ENCODE results near the gene CST9L. TPM values are rescaled to one million over a fixed set of nuclear protein-coding genes. Genes with fewer than 3 reads are reported as not detected.
"Not testable (repeated sequence)": the region's sequence is repeated elsewhere in the genome, so short reads cannot be mapped to it uniquely, and the experiment has no call there.

Gene CST9L
- total RNA-seq, 2 experiments from 2014 or later, result not detected

DNA sequence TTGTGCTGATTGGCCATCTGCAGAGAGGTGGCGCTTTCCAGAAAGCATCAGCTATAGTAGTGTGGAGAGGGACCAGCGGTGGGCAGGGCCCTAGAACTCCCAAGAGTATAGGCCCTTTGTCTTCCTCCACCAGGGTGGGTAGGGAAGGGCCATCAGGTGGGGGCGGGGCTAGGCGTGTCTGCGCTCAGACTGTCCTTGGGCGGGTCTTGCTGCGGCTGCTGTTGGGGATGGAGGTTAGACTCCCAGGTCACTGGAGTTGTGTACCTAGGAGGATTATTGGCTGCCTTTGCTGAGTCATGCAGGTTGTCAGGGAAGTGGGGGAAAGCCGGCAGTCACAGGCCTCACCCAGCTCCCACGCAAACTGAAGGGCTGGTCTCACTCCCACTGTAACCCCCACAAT, 13.5 kb upstream of the CST9L start:
- H3K27me3 Mint-ChIP-seq; H3K27ac Mint-ChIP-seq; POLR2A ChIA-PET; H3K4me3 Mint-ChIP-seq; H3K36me3 Mint-ChIP-seq (ENCODE audit: low read depth); H3K4me1 Mint-ChIP-seq; H3K9me3 Mint-ChIP-seq; CTCF ChIA-PET; DNase-seq: not testable (repeated sequence)

DNA sequence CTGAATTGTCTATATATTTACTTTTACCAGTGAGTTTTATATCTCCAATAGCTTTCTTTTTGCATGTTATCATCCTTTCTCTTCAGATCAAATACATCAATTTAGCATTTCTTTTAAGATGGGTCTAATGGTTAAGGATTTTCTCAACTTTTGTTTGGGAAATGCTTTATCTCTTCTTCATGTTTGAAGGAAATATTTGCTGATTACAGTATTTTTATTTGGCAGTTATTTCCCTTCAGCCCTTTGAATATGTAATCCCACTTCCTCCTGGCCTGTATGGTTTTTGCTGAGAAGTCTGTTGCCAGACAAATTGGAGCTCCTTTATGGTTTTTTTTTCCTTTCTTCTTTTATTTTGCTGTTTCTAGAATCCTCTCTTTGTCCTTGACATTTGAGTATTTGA, 6.7 kb upstream of the CST9L start:
- DNase-seq, result no peak
- POLR2A ChIA-PET, result no interaction called here
- Mint-ChIP-seq H3K4me3 (no peak overlapping the region), H3K27ac (no peak overlapping the region), H3K27me3 (peaks cover 8% of the 10 kb centered on the region), H3K9me3 (no peaks in the 10 kb centered on the region), H3K36me3 (ENCODE audit: low read depth) (no peaks in the 10 kb centered on the region), H3K4me1 (no peaks in the 10 kb centered on the region)
- CTCF ChIA-PET, result no interaction called here

DNA sequence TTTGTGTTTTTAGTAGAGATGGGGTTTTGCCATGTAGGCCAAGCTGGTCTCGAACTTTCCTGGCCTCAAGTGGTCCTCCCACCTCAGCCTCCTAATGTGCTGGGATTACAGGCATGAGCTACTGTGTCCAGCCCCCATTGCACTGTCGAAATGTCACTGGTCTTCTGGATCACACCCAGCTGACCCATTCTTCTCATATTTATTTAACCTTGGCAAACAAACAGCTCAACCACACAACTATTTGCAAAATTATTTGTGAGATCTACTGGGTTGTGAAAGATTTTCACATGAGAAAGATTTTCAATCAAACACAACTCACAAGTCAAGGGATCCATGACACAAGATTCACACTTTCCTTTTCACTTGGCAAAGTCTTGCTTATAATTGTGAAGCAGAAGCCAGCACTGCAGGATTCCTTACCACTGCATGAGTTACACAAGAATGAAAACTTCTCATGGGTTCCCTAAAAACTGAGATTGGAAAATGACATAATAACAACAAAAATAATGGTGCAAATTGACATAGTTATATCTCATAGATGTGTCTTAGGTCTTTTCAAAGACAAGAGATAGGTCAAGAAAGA, 2.0 kb upstream of the CST9L start:
- no peak for DNase-seq
- Mint-ChIP-seq H3K36me3 (ENCODE audit: low read depth) (no peaks in the 10 kb centered on the region), H3K27ac (no peak overlapping the region), H3K4me1 (no peaks in the 10 kb centered on the region), H3K9me3 (no peaks in the 10 kb centered on the region), H3K4me3 (no peak overlapping the region), H3K27me3 (peaks cover 4% of the 10 kb centered on the region)
- CTCF ChIA-PET, result no interaction called here
- POLR2A ChIA-PET, result no interaction called here

DNA sequence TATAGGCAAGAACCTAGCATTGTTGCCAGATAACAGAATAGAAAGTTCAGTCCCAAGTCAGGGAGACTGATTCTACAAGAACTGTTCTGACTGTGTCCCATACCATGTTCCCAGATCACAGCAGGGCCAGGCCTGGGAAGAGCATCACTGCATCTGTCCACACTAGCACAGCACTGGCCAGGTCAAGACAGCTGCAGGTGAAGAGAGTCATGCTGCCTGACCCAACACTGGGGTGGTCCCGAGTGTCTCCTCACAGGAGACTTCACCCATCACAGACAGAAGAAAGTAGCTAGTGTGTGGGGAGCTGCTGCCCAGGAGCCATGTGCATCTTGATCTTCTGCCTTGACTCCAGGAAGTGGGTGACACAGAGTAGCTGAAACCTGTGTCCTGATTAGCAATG, 1.3 kb upstream of the CST9L start:
- H3K36me3 Mint-ChIP-seq (ENCODE audit: low read depth), result no peaks in the 10 kb centered on the region
- H3K27ac Mint-ChIP-seq, result no peak overlapping the region
- CTCF ChIA-PET, result no interaction called here
- no peak for DNase-seq
- POLR2A ChIA-PET, result no interaction called here
- no peak overlapping the region for H3K4me3 Mint-ChIP-seq
- no peaks in the 10 kb centered on the region for H3K4me1 Mint-ChIP-seq
- H3K27me3 Mint-ChIP-seq, result peaks cover 4% of the 10 kb centered on the region
- H3K9me3 Mint-ChIP-seq, result no peaks in the 10 kb centered on the region

DNA sequence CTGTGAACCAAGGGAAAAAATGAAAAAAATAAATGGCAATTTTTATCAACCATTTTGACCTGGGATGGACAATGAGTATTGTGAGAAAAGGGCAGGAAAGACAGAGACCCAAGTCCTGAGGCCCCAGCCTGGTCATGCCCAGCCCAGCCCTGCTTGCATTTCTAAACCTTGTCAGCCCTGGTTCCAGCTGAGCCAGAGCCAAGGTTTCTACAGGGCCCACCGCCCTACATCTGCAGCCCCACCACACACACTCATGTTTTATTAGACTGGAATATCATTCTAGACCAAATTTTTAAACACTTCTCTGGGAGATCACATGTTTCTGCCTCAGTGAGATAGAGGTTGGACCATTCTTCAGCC, 667 bp upstream of the CST9L start:
- H3K4me1 Mint-ChIP-seq, result no peaks in the 10 kb centered on the region
- no peak overlapping the region for H3K4me3 Mint-ChIP-seq
- no peak for DNase-seq
- H3K27me3 Mint-ChIP-seq, result peaks cover 2% of the 10 kb centered on the region
- H3K9me3 Mint-ChIP-seq, result no peaks in the 10 kb centered on the region
- no peak overlapping the region for H3K27ac Mint-ChIP-seq
- H3K36me3 Mint-ChIP-seq (ENCODE audit: low read depth), result no peaks in the 10 kb centered on the region
- ChIA-PET CTCF (no interaction called here), POLR2A (no interaction called here)

DNA sequence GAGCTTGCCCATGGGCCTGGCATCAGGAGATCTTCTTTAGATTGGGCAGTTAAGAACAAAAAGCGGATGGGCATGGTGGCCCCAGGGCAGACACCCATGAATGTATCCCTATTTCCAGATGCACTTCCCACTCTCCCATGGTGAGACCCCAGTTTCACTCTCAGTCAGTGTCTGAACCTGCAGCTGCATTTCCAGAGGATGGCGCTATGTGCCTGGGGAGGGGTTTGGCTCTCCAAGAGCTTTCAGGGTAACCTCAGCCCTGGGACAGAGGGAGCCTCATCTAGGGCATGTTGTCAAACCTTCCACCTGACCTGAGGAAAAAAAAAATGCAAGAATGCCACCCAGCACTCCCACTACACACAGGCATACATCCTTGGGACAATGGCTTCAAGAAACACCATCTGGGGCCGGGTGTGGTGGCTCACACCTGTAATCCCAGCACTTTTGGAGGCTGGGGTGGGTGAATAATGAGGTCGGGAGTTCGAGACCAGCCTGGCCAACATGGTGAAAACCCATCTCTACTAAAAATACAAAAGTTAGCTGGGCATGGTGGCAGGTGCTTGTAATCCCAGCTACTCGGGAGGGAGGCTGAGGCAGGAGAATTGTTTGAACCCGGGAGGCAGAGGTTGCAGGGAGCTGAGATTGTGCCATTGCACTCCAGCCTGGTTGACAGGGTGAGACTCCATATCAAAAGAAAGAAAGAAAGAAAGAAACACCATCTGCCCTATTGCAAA, 1.9 kb downstream of the CST9L start:
- no peak overlapping the region for H3K27ac Mint-ChIP-seq
- CTCF ChIA-PET, result no interaction called here
- no peak for DNase-seq
- H3K9me3 Mint-ChIP-seq, result peaks cover 5% of the 10 kb centered on the region
- H3K36me3 Mint-ChIP-seq (ENCODE audit: low read depth), result no peaks in the 10 kb centered on the region
- POLR2A ChIA-PET, result no interaction called here
- no peaks in the 10 kb centered on the region for H3K27me3 Mint-ChIP-seq
- no peaks in the 10 kb centered on the region for H3K4me1 Mint-ChIP-seq
- no peak overlapping the region for H3K4me3 Mint-ChIP-seq

DNA sequence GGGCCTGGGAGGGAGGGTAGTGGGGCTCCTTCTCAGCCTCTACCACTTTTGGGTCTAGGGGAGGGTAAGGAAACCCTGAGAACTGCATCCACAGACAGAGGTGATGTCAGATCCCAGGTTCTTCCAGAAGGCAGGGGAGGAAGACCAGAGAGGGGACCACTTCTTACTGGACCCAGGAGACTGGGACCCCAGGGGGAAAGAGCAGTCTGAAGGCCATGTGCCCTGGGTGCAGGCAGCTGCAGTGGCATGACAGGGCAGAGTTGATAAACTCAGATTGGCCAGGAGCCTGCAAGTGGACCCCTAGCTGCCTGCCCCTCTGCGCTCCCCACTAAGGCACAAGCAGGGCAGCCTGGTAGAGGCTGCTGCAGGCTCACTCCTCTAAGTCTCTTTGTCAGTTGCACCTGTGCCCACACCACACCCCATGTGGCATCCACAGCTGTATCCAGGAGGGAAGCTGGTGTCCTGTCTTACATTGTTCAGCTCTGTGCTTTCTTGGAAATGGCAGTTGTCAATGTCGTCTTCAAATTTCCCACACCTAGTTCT, 2.7 kb downstream of the CST9L start:
- no peak overlapping the region for H3K27ac Mint-ChIP-seq
- H3K9me3 Mint-ChIP-seq, result peaks cover 5% of the 10 kb centered on the region
- H3K36me3 Mint-ChIP-seq (ENCODE audit: low read depth), result no peaks in the 10 kb centered on the region
- H3K27me3 Mint-ChIP-seq, result no peaks in the 10 kb centered on the region
- no peak for DNase-seq
- no peak overlapping the region for H3K4me3 Mint-ChIP-seq
- CTCF ChIA-PET, result no interaction called here
- POLR2A ChIA-PET, result no interaction called here
- no peaks in the 10 kb centered on the region for H3K4me1 Mint-ChIP-seq

DNA sequence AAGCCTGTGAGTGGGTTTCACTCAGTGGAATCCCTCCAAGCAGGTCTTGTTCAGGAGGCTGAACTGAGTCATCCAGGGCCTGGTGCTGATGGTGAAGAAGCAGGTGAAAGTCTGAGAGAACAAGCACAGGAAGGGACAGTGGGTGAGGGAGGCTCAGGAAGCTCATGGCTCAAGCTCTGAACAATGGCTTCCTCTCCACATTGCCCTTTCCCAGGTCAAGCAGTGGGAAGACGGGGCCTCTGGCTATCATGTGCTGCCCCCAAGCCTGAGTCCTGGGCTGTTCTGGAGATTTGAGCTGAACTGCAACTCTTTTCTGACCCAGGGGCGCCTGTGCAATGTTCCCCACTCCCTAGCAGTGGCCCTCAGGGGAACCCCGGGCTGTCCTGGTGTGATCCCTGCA, 3.4 kb downstream of the CST9L start:
- H3K9me3 Mint-ChIP-seq, result peaks cover 5% of the 10 kb centered on the region
- no peaks in the 10 kb centered on the region for H3K36me3 Mint-ChIP-seq (ENCODE audit: low read depth)
- DNase-seq, result no peak
- no peak overlapping the region for H3K27ac Mint-ChIP-seq
- POLR2A ChIA-PET, result no interaction called here
- no peaks in the 10 kb centered on the region for H3K4me1 Mint-ChIP-seq
- no peak overlapping the region for H3K4me3 Mint-ChIP-seq
- no peaks in the 10 kb centered on the region for H3K27me3 Mint-ChIP-seq
- CTCF ChIA-PET, result no interaction called here

DNA sequence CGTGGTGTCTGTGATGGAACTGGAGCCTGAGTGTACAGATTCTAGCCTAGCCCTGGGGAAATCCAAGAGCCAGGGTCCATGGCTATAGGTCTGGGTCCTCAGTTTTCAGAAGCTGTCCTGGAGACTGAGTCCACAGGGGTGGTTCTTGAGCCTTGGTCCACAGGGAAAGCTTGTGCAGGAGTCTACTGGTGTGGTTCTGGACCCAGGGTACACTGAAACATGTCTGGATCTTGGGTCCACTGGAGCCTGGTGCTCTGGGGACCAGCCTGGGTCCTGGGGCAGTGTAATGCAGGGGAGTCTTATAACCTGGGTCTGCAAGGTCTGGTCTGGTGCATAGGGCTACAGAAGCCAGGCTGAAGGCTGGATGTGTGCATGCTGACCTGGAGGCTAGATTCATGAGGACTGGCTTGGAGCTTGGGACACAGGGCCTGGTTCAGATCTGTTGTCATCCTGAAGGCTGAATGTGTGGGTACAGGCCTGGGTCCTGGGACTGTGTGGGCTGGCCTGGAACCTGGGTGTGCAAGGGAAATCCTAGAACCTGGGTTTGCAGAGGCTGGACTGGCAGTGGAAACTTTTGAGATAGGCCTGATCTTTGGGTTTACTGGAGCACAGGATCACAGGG, 5.5 kb downstream of the CST9L start:
- ChIA-PET CTCF (no interaction called here), POLR2A (no interaction called here)
- H3K27ac Mint-ChIP-seq, result no peak overlapping the region
- H3K27me3 Mint-ChIP-seq, result peaks cover 8% of the 10 kb centered on the region
- peaks cover 5% of the 10 kb centered on the region for H3K9me3 Mint-ChIP-seq
- H3K4me1 Mint-ChIP-seq, result no peaks in the 10 kb centered on the region
- H3K36me3 Mint-ChIP-seq (ENCODE audit: low read depth), result no peaks in the 10 kb centered on the region
- no peak for DNase-seq
- no peak overlapping the region for H3K4me3 Mint-ChIP-seq

DNA sequence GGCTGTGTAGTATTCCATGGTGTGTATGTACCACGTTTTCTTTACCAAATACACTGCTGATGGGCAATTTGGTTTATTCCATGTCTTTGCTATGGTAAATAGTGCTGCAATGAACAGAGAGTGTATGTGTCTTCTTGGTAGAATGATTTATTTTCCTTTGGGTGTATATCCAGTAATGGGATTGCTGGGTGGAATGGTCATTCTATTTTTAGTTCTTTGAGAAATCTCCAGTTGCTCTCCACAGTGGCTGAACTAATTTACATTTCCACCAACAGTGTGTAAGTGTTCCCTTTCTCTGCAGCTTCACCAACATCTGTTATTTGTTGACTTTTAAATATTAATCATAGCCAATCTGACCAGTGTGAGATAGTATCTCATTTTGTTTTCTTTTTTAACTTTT, 13.9 kb downstream of the CST9L start:
- ChIA-PET CTCF (no interaction called here), POLR2A (no interaction called here)
- H3K4me3 Mint-ChIP-seq, result no peak overlapping the region
- H3K27ac Mint-ChIP-seq, result no peak overlapping the region
- peaks cover 22% of the 10 kb centered on the region for H3K27me3 Mint-ChIP-seq
- DNase-seq, result no peak
- no peaks in the 10 kb centered on the region for H3K4me1 Mint-ChIP-seq
- no peaks in the 10 kb centered on the region for H3K36me3 Mint-ChIP-seq (ENCODE audit: low read depth)
- H3K9me3 Mint-ChIP-seq, result no peaks in the 10 kb centered on the region

DNA sequence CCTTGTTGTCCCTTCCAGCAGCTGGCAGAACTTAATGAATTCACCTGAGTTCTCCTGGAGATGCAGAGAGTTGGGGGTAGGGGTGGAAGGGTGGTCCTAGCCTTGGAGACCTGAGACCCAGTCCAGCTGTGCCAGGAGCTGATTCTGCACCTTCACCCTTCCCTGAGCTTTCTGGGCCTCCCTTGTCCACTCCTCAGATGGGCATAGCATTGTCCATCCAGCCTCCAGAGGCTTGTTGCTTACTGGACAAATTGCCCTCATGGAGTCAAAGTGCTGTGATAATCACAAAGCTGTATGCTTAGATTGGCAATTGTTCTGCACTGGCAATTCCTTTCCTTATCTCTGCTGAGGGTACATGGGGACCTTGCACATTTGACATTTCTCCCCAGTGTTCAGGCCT, 16.5 kb downstream of the CST9L start:
- ChIA-PET POLR2A (no interaction called here), CTCF (no interaction called here)
- no peak for DNase-seq
- Mint-ChIP-seq H3K27ac (no peak overlapping the region), H3K9me3 (no peaks in the 10 kb centered on the region), H3K4me1 (no peaks in the 10 kb centered on the region), H3K27me3 (peaks cover 4% of the 10 kb centered on the region), H3K4me3 (no peak overlapping the region), H3K36me3 (ENCODE audit: low read depth) (no peaks in the 10 kb centered on the region)

DNA sequence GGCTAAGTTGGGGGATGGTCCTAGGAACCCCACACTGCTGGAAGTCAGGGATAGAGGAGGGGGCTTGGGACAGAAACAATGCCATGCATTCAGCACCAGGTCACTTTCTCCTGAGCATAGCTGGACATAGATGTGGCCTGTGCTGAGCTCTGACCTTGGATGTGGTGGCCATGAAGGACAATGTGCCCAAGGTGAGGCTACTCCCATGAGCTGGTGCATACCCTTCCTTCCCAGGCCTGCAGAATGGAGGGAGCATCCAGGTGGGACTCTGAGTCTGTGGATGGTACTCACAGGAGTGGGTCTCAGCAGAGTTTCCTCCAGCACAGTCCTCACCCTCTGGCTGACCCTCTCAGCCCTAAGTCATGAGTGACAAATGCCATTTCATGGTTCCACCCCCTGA, 16.9 kb downstream of the CST9L start:
- ChIA-PET POLR2A (no interaction called here), CTCF (no interaction called here)
- H3K36me3 Mint-ChIP-seq (ENCODE audit: low read depth), result no peaks in the 10 kb centered on the region
- H3K4me1 Mint-ChIP-seq, result no peaks in the 10 kb centered on the region
- peaks cover 2% of the 10 kb centered on the region for H3K27me3 Mint-ChIP-seq
- no peaks in the 10 kb centered on the region for H3K9me3 Mint-ChIP-seq
- H3K4me3 Mint-ChIP-seq, result no peak overlapping the region
- no peak for DNase-seq
- H3K27ac Mint-ChIP-seq, result no peak overlapping the region

DNA sequence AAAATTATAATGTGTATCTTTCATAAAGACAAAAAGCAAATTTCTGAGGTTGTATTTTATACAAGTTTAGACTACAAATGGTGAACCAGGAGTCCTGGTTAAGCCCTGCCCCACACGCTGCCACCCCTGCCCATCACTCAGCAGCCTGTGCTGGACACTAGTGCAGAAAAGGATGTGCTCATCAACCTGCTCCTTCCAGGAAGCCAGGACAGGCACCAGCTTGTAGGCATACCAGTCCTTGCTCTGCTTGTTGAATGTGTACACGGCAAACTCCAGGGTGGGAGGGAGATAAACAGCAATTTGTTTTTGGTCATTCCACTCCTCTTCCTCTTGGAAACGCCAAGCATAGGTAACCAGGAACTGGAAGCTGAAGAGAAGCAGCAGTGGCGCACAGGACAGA, 18.1 kb downstream of the CST9L start:
- Mint-ChIP-seq H3K27me3 (no peaks in the 10 kb centered on the region), H3K4me3 (no peak overlapping the region), H3K9me3 (no peaks in the 10 kb centered on the region), H3K27ac (no peak overlapping the region), H3K4me1 (no peaks in the 10 kb centered on the region), H3K36me3 (ENCODE audit: low read depth) (no peaks in the 10 kb centered on the region)
- ChIA-PET POLR2A (no interaction called here), CTCF (no interaction called here)
- no peak for DNase-seq

DNA sequence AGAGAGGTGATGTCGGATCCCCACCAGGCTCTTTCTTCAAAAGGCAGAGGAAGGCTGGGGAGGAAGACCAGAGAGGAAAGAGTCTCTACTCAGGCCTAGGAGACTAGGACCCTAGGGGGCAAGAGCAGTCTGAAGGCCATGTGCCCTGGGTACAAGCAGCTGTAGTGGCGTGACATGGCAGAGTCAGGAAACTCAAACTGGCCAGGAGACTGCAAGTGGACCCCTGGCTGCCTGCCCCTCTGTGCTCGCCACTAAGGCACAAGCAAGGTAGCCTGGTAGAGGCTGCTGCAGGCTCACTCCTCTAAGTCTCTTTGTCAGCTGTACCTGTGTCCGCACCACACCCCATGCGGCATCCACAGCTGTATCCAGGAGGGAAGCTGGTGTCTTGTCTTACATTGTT, 19.9 kb downstream of the CST9L start:
- no peaks in the 10 kb centered on the region for H3K36me3 Mint-ChIP-seq (ENCODE audit: low read depth)
- no peak overlapping the region for H3K27ac Mint-ChIP-seq
- no peaks in the 10 kb centered on the region for H3K4me1 Mint-ChIP-seq
- CTCF ChIA-PET, result no interaction called here
- DNase-seq, result no peak
- H3K4me3 Mint-ChIP-seq, result no peak overlapping the region
- H3K9me3 Mint-ChIP-seq, result no peaks in the 10 kb centered on the region
- POLR2A ChIA-PET, result no interaction called here
- H3K27me3 Mint-ChIP-seq, result no peaks in the 10 kb centered on the region

Data from activated CD4-positive, alpha-beta T cell treated with anti-CD3 and anti-CD28 coated beads, Interleukin-2, amount 10 ng/mL, durations not matched to agents 7 days and 5 days (primary cell).